Umbilical cord (tissue), 2 donors: ENCODE results near the gene VWF. TPM values are rescaled to one million over a fixed set of nuclear protein-coding genes. Genes with fewer than 3 reads are reported as not detected.

Experiments used
- DNase-seq: peaks from one replicate; pipeline ENCODE4 v3.0.0-alpha.2; 2015; ENCODE audit warnings: low spot score
- total RNA-seq: library from RNA; depleted of rRNA; stranded (reverse); fragments of >200 nt; gene quantifications from one replicate; pipeline ENCODE4 v1.2.3, GENCODE V29; 2014; ENCODE audit warnings: low replicate concordance; ENCODE audit not compliant: insufficient read depth

The VWF gene
- total RNA-seq, 1 donor from 2014 or later = 99.9 TPM

DNA sequence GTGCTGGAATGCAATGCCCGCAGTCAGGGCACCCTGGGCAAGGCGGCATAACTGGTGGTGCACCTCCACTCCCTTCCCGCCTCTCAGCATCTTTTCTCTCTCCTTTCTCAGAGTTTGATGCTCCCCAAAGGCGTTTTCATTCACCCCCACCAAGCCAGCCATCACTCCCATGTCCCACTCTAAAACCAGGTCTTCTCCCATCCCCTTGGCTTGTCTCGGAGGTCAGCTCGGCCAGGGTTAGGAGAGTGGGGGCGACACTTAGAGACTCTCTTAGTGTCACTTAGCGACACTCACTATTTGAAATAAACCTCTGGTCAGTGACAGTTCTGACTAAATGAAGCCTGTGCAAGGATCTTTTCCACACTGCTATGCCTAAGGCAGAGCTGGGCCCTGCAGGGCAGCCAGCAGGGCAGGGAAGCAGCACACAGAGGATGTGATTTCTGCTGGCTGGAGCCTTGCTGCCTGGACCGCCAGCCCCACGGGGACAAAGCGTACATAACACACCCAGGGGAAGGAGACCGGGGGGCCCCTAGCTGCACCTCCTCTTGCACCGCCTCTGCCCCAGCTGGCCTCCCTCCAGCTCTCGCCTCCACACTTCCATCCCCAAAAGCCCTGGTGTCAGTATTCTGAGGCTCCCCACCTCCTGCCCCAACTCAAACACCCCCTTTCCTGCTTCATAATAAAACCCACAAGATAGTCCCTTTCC, 64.5 kb downstream of the VWF start:
- no peak for DNase-seq

DNA sequence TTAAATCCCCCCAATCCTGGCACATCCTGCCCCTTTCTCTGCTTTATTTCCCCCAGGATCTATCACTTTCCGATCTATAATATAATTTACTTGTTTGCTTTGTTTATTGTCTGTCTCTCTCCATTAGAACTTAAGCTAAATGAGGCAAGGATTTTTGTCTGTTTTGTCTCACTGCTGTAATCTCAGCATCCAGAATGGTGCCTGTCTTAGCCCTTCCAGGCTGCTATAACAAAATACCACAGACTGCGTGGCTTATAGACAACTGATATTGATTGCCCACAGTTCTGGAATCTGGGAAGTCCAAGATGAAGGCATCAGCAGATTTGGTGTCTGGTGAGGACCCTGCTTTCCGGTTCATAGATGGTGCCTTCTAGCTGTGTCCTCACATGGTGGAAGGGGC, 65.2 kb downstream of the VWF start:
- no peak for DNase-seq

DNA sequence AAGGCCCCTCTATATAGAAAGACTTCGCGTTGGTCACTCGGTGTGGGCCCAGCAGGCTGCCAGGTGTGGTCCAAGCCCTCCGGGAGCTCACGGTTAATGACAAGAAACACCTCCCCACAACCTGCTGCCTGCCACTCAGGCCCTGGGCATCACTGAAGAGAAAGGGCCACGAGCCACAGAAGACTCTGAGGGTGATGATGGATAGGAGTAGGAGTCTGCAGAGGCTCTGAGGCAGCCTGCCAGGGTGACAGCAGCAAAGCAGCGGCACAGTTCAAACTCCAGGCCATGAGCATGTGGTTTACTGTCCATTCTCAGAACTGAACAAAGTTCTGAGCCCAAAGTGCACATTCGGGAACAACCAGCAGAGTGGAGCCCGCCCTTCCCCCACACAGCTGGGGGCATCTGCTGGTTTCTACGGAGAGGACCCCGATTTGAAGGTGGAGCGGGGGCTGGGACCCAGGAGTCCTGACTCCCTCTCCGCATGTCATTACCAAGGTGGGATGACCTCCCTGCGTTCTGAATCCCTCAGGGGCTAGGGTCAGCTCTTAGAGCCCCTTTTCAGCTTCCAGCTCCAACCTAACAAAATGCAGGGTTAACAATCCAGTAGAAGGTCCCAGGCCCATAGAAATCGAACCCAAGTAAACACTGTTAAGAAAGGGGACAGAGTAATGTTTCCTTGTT, 65.8 kb downstream of the VWF start:
- no peak for DNase-seq

DNA sequence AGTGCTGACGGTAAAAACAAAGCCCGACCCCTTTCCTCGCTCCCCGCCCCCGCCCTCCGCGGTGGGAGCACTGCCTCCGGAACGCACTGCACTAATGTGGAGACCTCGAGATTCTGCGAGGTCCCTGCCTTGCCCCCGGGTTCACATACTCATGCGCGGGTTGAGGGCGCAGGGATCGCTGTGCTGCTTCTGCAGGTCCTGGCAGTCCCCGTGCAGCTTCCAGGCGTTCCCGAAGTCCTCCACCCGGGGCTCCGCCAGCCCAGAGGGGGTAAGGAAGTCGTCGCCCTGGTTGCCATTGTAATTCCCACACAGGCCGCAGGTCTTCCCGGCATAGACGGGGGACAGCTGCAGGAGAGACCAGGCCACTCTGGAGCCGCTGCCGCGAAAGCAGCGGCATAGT, 66.8 kb downstream of the VWF start:
- no peak for DNase-seq

DNA sequence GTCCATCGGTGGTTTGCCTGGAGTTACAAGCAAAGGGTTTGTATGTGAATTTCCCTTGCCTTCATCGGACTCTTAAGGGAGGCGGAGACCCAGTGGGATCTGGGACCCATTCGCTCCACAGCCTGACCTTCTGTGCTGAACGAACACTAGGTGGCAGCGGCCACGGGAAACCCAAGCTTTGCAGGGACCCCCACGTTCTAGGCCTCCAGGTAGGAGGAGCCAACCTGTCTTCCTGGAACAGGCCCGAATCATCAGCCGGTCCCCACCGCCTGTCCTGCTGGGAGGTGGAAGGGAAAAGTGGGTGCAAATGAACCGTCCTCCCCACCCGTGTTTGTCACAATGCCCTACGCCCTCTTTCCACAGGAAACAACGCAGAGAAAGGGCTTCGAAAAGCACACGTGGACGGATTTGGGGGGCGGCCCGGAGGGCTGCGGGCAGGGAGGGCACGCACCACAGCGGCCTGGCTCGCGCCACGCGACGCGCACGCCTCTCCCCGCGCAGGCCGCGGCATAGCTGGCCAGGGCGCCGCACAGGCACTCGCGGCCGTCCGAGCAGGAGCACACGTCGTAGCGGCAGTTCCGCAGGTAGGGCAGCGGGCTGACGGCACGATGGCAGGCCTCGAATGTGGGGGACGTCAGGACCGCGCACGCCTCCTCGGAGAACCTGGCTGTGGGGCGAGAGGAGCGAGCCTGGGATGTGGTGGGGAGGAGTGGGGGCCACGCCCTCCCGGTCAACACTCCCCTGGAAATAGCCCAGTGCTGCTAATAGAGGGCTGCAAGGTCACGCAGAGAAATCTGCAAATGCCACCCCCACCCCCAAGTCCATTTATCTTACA, 67.8 kb downstream of the VWF start:
- DNase-seq = no peak

DNA sequence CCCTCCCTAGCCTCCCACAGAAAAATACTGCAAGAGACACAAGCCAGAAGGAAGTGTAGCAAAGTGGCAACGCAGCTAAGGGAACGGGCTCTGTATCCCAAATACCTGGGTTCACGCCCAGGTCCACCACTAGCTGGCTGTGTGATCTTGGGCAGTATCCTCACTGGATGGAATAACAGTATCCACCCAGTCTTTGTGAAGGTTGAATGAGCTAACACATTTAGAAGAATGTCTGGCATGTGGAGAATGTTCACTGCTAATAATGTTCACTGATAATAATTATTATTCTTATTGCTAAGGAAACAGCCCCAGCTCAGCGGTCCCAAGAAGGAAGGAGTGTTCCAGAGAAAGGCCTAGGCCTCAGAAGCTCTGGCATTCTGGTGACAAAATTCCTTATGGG, 70.9 kb downstream of the VWF start:
- no peak for DNase-seq

DNA sequence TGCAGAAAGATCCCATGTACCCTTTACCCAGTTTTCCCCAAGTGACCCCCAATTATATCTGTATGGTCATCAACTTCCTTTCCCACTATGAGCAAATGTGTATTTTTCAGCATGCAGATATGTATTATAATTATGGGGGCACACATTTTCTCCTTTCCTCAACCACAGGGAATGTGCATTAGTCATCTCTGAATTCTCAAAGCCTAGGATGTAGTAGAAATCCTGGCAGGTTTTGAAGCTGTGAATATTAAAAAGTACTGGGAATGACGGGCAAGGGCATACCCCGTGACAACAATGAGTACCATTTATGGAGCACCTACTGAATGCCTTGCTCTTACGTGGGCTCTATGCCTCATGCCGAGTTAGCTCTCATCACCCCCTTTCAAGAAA, 71.5 kb downstream of the VWF start:
- DNase-seq = no peak

DNA sequence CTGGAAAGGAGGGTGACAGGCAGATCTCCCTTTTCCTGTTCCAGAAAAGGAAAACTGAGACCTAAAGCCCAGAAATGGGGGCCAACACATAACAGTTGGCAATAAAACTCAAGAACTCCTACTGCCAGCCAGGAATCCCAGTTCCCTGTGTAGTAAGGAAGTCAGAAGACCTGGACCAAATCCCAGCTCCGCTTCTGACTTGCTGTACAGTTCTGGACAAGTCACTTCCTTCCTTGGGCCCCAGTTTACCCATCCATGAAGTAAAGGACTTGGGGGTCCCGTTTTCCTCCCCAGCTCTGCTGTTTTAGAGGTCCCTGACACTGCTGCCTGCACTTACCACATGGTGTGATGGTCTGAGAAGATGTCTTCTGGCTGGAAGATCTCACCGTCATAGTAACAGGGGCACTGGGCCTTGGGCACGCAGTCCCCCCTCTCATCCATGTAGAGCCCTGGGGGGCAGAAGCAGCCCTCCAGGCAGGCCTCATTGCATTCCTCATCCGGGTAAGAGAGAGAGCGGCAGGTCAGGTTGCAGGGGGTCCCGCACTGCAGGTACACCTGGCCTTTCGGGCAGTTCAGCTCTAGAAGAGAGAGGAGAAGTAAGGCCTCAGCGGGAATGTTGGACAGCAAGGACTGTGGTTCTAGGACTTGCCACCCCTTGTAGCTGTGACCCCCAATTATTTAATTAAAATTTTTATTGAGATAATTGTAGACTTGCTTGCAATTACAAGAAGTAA, 72.1 kb downstream of the VWF start:
- DNase-seq = no peak

DNA sequence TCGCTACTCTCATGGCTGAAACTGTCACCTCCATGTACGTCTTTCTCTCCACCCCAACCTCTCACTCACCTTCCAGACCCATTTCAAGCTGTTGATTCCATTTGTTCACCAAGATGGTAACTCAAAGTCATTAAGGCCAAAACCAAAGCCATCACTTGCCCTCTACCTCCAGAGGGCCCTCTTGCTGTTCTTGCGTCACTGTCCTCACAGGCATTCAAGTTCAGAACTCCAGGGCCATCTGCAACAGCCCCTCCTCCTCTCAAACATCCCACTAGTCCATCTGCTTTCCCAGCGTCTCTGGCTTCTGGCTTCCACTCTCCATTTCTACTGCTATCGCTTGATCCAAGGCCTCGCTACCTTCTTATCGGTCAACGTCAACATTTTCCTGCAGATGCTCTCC, 74.5 kb downstream of the VWF start:
- no peak for DNase-seq

DNA sequence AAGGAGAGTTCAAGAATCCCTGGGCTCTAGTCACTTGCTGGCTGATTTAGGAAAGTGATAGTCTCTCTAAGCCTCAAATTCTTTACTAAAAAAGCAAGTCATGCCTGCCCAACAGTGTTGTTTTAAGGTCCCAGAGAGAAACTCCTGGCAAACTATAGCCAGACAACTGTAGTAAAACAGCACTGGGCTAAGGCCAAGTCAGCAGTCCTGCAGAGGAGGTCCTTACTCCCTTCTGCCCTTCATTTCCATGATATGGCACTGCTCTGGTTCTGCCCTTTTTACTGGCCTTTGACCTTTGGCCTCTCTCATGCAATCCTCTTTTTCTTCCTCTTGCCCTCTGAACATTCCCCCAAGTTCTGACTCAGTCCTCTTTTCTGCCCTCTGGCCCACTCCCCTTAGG, 74.9 kb downstream of the VWF start:
- DNase-seq = no peak

DNA sequence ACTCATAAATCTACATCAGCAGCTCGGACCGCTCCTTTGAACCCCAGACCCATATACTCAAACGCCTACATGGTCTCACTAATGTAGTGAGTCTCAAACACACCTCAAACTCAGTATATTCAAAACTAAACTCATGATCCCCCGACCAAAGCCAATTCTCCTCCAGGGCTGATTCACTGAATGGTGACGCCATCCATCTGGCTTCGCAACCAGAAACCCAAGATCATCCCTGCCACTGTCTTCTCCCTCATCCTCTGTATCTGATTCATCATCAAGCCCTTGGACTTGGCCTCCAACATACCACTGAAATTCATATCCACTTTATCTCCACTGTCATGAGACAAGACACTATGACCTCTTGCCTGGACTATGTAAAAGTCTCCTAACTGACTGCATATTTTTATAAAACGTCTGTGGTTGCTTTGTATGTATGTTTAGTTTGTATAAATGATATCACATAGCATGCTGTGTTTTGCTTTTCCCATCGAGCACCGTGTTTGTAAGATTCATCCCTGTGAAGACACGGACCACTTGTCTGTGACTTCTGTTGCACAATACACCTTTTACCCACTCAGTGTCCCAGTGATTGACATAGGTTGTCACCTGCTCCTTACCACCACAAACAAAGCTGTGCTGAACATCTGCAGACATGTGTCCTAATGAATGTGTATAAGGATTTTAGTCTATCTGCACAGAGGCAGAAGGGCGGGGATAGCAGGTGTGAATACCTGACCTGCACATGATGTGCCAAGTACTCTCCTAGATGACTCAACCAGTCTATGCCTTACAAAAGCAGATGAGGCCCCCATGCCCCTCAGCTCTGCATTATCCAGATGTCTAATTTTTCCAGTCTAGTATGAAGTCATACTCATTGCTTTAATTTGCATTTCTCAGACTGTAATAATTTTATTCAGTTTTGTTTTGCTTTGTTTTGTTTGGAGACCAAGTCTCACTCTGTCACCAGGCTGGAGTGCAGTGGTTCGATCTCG, 76.9 kb downstream of the VWF start:
- peak; percentile 88 for DNase-seq

DNA sequence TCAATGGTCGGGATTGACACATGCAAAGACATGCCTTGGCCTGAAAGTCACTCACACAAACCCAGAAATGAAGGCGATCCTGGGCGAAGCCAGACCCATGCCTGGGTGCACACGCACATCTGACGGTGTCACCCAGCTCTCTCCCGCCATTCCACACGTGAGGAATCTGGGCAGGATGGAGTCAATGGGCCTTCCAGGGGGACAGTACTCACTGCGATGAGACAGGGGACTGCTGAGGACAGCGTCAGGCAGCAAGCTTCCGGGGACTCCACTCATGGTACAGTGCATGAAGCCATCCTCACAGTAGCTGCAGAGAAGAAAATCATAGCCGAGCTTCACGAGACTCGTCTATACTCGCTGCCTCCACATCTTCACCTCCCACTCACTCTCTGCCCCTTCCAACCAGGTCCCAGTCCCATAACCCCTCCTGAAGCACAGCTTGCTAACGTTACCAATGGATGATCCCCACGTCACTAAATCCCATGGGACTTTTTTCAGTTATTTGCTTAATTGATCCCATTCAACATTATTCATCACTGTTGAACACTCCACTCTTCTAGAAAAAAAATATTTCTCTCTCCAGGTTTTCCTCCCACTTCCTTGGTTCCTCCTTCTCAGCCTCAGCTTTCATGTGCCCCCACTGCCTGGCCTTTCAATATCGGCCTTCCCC, 77.8 kb downstream of the VWF start:
- no peak for DNase-seq

DNA sequence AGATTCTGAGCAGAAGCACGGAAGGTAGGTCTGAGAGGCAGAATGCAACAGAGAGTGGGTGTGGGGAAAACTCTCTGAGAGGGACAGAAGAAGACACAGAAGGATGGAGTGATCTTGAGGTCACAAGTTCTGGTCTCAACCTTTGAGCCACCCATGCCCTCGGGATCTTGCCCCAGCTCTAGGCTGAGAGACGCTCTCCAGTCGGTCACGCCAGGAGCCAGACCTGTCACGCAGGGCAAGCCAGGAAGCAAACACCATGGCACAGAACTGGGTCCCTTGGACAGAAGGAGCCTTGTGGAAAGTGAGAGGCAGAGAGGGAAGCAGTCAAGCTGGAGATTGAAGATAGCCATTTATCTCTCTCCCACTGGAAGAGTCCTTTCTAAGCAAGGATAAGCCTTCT, 79.0 kb downstream of the VWF start:
- DNase-seq = no peak

DNA sequence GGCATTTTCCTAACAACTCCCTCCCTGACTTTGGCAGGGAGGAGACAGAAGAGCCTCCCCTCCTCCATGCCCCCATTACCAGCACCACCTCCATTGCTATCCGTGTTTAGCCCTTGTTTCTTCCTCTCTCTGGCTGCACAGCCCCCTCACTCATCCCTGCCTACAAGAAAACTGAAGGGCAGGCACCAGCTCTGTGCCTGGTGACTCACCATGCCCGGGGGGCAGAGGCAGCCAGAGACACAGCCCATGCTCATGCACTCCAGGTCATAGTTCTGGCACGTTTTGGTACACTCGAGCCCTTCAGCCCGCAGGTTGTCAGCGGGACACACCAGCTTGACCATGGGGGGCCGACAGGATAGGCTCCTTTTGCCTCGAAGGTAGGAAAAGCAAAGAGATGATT, 80.4 kb downstream of the VWF start:
- DNase-seq = no peak

DNA sequence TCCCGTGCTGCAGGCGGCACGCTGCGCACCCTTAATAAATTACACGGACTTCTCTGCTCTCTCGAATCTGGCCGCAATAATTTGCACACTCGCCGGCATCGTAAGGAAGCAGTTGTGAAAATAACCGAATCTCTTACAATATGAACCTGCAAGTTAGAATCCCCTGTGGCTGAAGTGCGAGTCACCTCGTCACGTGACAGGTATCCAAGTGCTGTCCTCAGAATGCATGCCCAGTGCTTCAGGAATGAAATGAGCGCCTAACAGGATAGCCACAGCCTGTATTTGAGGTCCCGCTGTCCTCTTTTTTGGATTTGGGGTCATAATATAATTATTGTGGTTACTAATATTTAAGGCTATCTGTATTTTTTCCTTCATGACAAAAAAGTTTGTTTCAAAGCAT, 82.0 kb downstream of the VWF start:
- DNase-seq = no peak

DNA sequence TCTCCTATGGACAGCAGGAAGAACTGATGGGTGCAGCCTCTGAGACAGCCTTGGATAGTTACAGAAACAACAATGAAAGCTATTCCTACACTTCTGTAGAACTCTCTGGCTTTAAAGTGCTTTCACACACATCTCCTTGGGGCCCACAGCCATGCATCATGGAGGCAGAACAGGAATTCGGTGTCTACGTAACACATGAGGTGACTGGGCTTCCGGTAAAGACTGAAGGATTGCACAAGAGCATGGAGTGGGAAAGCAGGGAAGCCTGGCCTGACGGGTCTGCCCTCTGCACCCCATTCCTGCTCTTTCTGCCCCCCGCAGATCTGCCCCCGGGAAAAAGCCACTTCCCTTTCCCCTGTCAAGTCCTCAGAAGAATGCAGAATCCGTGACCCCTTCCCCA, 82.6 kb downstream of the VWF start:
- DNase-seq = no peak

DNA sequence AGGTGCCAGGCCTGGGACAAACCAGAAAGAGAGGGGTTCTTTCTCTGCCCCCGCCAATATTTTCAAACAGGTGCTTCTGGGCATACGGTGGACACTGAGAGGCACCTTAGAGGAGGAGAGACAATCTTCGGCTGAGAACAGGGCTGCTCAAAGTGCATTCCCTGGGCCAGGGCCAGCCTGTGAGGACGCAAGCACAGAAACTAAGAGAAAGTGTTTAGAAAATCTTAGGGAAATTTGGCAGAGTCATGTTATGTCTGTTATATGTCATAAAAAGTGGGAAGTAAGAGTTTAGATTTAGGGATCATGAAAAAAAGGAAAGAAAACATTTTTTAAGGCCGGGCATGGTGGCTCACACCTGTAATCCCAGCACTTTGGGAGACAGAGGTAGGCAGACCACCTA, 83.7 kb downstream of the VWF start:
- DNase-seq = peak; percentile 56

DNA sequence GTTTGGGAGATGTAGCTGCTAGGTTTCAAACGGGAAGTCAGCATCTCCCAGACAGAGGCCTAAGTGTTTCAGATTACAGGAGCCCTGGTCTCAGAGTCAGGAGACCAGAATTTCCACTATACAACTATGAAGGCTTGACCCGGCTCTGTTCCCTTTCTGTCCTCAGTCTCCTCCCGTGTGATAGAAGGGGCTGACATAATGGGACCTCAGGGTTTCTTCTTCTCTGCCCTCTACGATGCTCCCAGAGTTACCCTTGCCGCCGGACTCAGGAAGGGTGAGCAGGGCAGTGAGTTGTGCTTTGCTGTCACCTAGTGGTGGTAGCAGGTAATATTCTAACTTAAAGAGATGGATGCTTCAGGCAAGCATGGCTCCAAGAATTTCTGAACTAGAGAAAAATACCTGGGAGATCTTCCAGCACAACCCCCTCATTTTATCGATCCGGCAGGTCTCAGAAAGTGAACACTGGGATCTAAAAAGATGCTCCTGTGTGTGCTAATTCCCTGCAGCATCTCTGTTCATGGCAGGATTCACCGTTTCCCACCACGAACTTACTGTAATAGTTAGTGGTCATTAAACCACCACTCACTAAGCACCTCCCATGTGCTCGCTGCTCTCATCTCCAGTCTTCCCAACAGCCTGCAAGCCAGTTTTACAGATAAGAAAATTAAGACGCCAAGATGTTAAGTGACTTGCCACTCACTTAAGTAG, 84.4 kb downstream of the VWF start:
- DNase-seq = peak; percentile 81

DNA sequence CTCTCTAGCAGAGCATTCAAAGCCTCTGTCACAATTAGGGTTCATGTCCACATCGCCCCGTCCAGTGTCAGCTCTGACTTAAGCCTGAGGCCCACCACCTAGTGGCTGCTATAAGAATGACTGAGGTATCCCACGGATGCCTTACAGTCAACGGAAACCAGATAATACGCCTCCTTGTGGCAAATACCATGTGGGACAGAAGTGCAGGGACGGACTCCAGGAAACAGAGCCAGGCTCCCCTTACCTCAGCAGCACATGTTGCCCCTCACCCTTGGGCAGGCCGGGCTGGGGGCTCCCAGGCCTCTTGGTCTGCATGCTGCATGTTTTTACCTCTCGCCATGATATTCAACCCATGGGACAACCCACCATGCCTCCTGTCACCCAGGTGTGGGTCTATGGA, 86.3 kb downstream of the VWF start:
- DNase-seq = no peak

DNA sequence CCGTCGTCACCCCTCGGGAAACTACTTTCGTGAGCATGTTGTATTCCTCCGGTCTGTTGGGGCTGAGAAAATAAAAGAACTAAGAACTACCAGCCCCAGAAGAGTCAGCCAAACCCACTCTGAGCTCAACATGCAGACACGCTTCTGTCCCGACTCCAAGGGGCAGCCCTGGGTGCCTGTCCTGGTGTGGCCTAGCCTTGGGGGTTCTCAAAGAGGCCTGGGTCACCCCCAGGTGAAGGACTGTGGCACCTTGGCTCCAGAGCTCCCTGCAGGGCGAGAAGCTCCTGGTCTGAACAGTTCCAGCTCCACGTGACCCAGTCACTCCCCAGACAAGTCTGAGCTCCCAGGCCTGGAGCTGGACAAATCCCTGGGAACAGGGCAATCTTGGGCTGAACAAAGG, 87.0 kb downstream of the VWF start:
- no peak for DNase-seq
